Measurements from ENCODE around the gene FAM32A. TPM values are rescaled to one million over a fixed set of nuclear protein-coding genes. Genes with fewer than 3 reads are reported as not detected.

FAM32A gene
- total RNA-seq, 1 experiment from 2014 or later = 141 TPM

GRCh38 chr19:16226878-16227836, 41.9 kb downstream of the FAM32A start:
- ATAC-seq = no peak
- intact Hi-C loops (cut with micrococcal nuclease) = no loop called here
- no TSS peak for BruUV-seq (replicated peaks)
- DNase-seq = no peak
- Histone ChIP-seq H3K4me3 (ENCODE audit: low read length) (no peak overlapping the region), H3K4me1 (ENCODE audit: insufficient read depth, low read length) (no peaks in the 10 kb centered on the region), H3K27me3 (ENCODE audit: low read length) (no peaks in the 10 kb centered on the region), H4K20me1 (ENCODE audit: low read length) (no peaks in the 10 kb centered on the region), H3K36me3 (ENCODE audit: low read depth, low read length) (peaks cover 18% of the 10 kb centered on the region), H3K79me2 (ENCODE audit: low read length) (no peaks in the 10 kb centered on the region), H3K9ac (ENCODE audit: low read length) (no peak overlapping the region), H2AFZ (ENCODE audit: low read length) (no peak overlapping the region), H3F3A (ENCODE audit: low read length, unreplicated experiment) (no peaks in the 10 kb centered on the region), H3K4me2 (ENCODE audit: low read length) (no peak overlapping the region), H3K9me3 (ENCODE audit: low read length) (no peaks in the 10 kb centered on the region), H3K9me2 (replicated peaks; ENCODE audit: low read length) (no peaks in the 10 kb centered on the region), H3K27ac (ENCODE audit: low read length) (no peak overlapping the region)
- ChIA-PET POLR2A (ENCODE audit: unreplicated experiment) (no interaction called here), CTCF (no interaction called here)
- TF ChIP-seq CTCF (conservative IDR thresholded peaks at IDR 0.05; ENCODE audit: low read depth, low read length) (no peak), EZH2 (IDR thresholded peaks at IDR 0.05; ENCODE audit: low read length, unreplicated experiment) (no peak), EZH2phosphoT487 (IDR thresholded peaks at IDR 0.05; ENCODE audit: borderline replicate concordance, low read length) (no peak)

- Histone ChIP-seq H3K4me1 (ENCODE audit: insufficient read depth, low read length) (no peaks in the 10 kb centered on the region), H3F3A (ENCODE audit: low read length, unreplicated experiment) (no peaks in the 10 kb centered on the region), H3K27me3 (ENCODE audit: low read length) (no peaks in the 10 kb centered on the region), H3K4me3 (ENCODE audit: low read length) (no peak overlapping the region), H3K9me3 (ENCODE audit: low read length) (no peaks in the 10 kb centered on the region), H3K79me2 (ENCODE audit: low read length) (no peaks in the 10 kb centered on the region), H3K36me3 (ENCODE audit: low read depth, low read length) (peaks cover 10% of the 10 kb centered on the region), H4K20me1 (ENCODE audit: low read length) (no peaks in the 10 kb centered on the region), H3K9ac (ENCODE audit: low read length) (no peak overlapping the region), H3K4me2 (ENCODE audit: low read length) (no peak overlapping the region), H2AFZ (ENCODE audit: low read length) (no peak overlapping the region), H3K9me2 (replicated peaks; ENCODE audit: low read length) (no peaks in the 10 kb centered on the region), H3K27ac (ENCODE audit: low read length) (no peak overlapping the region)
- no peak for ATAC-seq
- no peak for TF ChIP-seq CTCF (conservative IDR thresholded peaks at IDR 0.05; ENCODE audit: low read depth, low read length)
- TF ChIP-seq EZH2phosphoT487 (IDR thresholded peaks at IDR 0.05; ENCODE audit: borderline replicate concordance, low read length) = no peak
- no peak for TF ChIP-seq EZH2 (IDR thresholded peaks at IDR 0.05; ENCODE audit: low read length, unreplicated experiment)
- no TSS peak for BruUV-seq (replicated peaks)
- ChIA-PET CTCF (no interaction called here), POLR2A (ENCODE audit: unreplicated experiment) (no interaction called here)
- intact Hi-C loops (cut with micrococcal nuclease) = no loop called here
- no peak for DNase-seq
These were observed 42.8 kb downstream of the FAM32A start for GRCh38 chr19:16227837-16228636.

Measured in PC-3 (cell line).